Left lung (tissue), 10 donors: ENCODE measurements around the gene MESP1. TPM values are rescaled to one million over a fixed set of nuclear protein-coding genes. Genes with fewer than 3 reads are reported as not detected.
A peak's percentile ranks its signal among the peaks of the same experiment; 100 is the strongest.

Experiments
- ATAC-seq: fragments of 200-7000 bp; cut with Tn5 transposase; one replicate; pipeline ENCODE4 v1.9.1; 2020; ENCODE audit warnings: moderate library complexity
- DNase-seq, 4 donors: peaks; one replicate each; pipeline ENCODE4 v3.0.0-alpha.2; 2013 to 2020
- H3K27ac ChIP-seq, 2 donors: fragments of 200-600 bp; sonication (generic) in 1 of 2; one replicate each; pipeline versions ENCODE4 v1.5.0 to v1.8.0; 2020 to 2021
- H3K27me3 ChIP-seq, 2 donors: fragments of 200-600 bp; sonication (generic) in 1 of 2; one replicate each; pipeline versions ENCODE4 v1.5.0 to v1.8.0; 2020 to 2021
- H3K36me3 ChIP-seq, 2 donors: fragments of 200-600 bp; sonication (generic) in 1 of 2; one replicate each; pipeline versions ENCODE4 v1.5.0 to v1.8.0; 2020 to 2021
- H3K4me1 ChIP-seq, 2 donors: fragments of 200-600 bp; one replicate each; pipeline ENCODE4 v1.8.0; 2021
- H3K4me3 ChIP-seq, 2 donors: fragments of 200-600 bp; sonication (generic) in 1 of 2; one replicate each; pipeline versions ENCODE4 v1.5.0 to v1.8.0; 2020 to 2021; ENCODE audit warnings: mild to moderate bottlenecking in 1 of 2
- H3K9me3 ChIP-seq, 2 donors: fragments of 200-600 bp; sonication (generic) in 1 of 2; one replicate each; pipeline versions ENCODE4 v1.5.0 to v1.8.0; 2020 to 2021
- intact Hi-C, 2 donors: fragments of 100-400 bp; cut with DNase I; formaldehyde crosslinking; loops; one replicate each; pipeline versions ENCODE4 v1.11.2 to v1.14.2; 2022
- polyA plus RNA-seq, 6 donors: library from polyadenylated mRNA; unstranded; fragments of 120-200 nt; gene quantifications; one replicate each; pipeline ENCODE4 v1.2.1, GENCODE V29; 2013; ENCODE audit not compliant: insufficient read length in 6 of 6
- total RNA-seq, 2 donors: library from RNA; stranded (reverse); fragmentation: NEBNext Ultra II Directional; extraction: Animal tissue kit (Norgen Biotek cat#: 25700); gene quantifications; one replicate each; pipeline ENCODE4 v1.2.1, GENCODE V29; 2021
- TF ChIP-seq, protein P1 (sequence below), 2 donors: fragments of 200-600 bp; sonication (generic) in 1 of 2; IDR thresholded peaks; one replicate each; pipeline versions ENCODE4 v1.5.0 to v1.8.0; 2021; ENCODE audit warnings: antibody characterized with exemption in 2 of 2
- donor health status: DM: no; HTN: yes; CAD: no.
- donor health status: DM: no; HTN: no; CAD: no.

The MESP1 gene
- total and polyA plus RNA-seq, 8 donors = 0.18 to 4.2 (median 0.37) TPM

DNA sequence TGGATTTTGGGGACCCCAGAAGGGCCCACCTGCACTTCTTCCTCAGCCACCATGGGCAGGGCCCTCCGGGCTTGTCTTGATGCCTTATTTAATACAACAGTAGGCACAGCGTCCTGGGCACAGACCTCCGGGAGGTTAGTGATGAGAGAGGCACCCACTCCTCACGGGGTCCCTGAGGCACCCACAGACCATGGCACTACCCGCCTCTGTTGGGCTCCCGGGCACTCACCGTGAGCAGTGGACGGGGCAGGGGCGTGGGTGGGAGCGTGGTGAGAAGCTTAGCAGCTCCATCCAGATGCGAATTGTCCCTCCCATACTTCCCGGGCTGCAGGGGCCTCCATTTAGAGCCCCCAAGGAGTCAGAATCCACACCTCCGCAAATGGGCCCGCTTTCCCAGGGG lies 24.8 kb upstream of the MESP1 start:
- Histone ChIP-seq H3K36me3 (no peaks in the 10 kb centered on the region), H3K27ac (no peak overlapping the region), H3K4me3 (peak overlapping the region; percentile 22 to 31), H3K27me3 (peaks cover 0 to 22% of the 10 kb centered on the region in 2 donors), H3K9me3 (no peaks in the 10 kb centered on the region), H3K4me1 (peaks cover 7 to 22% of the 10 kb centered on the region in 2 donors)
- ATAC-seq (no peak), DNase-seq (no peak)
- intact Hi-C loops = no loop called here
- TF ChIP-seq, protein P1, sequence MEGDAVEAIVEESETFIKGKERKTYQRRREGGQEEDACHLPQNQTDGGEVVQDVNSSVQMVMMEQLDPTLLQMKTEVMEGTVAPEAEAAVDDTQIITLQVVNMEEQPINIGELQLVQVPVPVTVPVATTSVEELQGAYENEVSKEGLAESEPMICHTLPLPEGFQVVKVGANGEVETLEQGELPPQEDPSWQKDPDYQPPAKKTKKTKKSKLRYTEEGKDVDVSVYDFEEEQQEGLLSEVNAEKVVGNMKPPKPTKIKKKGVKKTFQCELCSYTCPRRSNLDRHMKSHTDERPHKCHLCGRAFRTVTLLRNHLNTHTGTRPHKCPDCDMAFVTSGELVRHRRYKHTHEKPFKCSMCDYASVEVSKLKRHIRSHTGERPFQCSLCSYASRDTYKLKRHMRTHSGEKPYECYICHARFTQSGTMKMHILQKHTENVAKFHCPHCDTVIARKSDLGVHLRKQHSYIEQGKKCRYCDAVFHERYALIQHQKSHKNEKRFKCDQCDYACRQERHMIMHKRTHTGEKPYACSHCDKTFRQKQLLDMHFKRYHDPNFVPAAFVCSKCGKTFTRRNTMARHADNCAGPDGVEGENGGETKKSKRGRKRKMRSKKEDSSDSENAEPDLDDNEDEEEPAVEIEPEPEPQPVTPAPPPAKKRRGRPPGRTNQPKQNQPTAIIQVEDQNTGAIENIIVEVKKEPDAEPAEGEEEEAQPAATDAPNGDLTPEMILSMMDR (IDR thresholded peaks at IDR 0.05) = no peak

DNA sequence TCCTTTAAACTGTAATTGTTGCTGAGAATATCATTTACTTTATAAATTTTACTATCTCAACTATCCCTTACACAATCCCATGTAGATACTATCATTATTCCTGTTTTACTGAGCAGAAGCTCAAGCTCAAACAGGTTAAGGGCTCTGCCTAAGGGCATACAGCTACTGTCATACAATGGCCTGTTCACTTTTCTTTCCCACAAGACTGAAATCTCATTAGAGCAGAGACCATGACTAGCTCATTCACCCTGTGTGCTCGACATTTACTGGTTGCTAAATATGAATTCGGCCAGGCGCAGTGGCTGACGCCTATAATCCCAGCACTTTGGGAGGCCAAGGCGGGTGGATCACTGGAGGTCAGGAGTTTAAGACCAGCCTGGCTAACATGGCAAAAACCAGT lies 23.4 kb upstream of the MESP1 start:
- no peak for DNase-seq
- TF ChIP-seq, protein P1 (IDR thresholded peaks at IDR 0.05) = no peak
- intact Hi-C loops = no loop called here
- Histone ChIP-seq H3K9me3 (no peaks in the 10 kb centered on the region), H3K27ac (no peak overlapping the region), H3K36me3 (no peaks in the 10 kb centered on the region), H3K4me1 (peaks cover 7 to 16% of the 10 kb centered on the region in 2 donors), H3K4me3 (no peak overlapping the region), H3K27me3 (peaks cover 0 to 22% of the 10 kb centered on the region in 2 donors)
- no peak for ATAC-seq

DNA sequence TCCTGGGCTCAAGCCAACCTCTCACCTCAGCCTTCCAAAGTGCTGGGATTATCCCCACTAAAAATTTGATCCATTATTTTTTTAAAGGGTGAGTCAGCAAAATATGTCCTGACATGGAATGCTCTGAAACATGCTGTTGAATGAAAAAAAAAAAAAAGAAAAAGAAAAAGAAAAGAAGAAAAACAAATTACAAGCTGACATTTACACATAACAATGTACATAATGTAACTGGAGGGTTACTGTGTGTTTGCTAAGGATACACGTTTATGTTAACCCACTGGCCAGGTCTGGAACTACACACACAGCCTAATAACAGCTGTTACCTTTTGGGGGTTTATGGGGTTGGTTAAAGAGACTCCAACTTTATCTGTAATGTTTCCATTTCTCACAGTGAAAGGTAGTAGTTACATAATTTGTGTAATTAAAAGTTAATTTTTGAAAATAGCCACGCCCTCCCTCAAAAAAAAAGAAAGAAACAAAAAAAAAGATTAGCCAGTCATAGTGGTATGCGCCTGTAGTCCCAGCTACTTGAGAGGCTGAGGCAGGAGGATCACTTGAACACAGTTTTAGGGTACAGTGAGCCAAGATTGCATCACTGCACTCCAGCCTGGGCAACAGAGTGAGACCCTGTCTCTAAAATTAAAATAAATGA lies 22.0 kb upstream of the MESP1 start:
- Histone ChIP-seq H3K4me3 (no peak overlapping the region), H3K27me3 (peaks cover 0 to 22% of the 10 kb centered on the region in 2 donors), H3K27ac (no peak overlapping the region), H3K4me1 (peaks cover 7 to 16% of the 10 kb centered on the region in 2 donors), H3K9me3 (no peaks in the 10 kb centered on the region), H3K36me3 (no peaks in the 10 kb centered on the region)
- intact Hi-C loops = no loop called here
- TF ChIP-seq, protein P1 (IDR thresholded peaks at IDR 0.05) = peak in 1 of 2 donors; percentile 13
- no peak for DNase-seq
- no peak for ATAC-seq

DNA sequence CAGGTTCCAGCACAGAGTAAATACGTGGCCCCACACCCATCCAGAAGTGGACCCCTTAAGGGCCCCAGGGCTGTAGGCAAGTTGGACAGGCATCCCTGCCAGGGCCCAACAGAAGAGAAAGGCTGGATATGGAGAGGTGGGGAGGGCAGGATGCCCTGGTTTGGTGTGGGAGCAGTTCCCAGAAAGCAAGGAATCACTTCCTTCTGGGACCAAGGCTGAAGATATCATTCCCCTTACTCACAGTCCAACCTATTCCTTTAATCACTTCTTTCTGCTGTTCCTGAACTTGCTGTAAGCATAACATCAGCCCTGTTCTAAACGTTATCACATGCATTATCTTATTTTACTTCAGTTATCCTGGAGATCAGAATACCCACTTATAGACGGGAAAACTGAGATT lies 19.0 kb upstream of the MESP1 start:
- DNase-seq = peak in 1 of 4 donors; percentile 16
- no peaks in the 10 kb centered on the region for H3K9me3 ChIP-seq
- H3K4me1 ChIP-seq = no peaks in the 10 kb centered on the region
- no peaks in the 10 kb centered on the region for H3K36me3 ChIP-seq
- intact Hi-C loops = no loop called here
- H3K4me3 ChIP-seq = no peak overlapping the region
- H3K27me3 ChIP-seq = no peaks in the 10 kb centered on the region
- ATAC-seq = peak; percentile 20
- no peak overlapping the region for H3K27ac ChIP-seq
- TF ChIP-seq, protein P1 (IDR thresholded peaks at IDR 0.05) = no peak

DNA sequence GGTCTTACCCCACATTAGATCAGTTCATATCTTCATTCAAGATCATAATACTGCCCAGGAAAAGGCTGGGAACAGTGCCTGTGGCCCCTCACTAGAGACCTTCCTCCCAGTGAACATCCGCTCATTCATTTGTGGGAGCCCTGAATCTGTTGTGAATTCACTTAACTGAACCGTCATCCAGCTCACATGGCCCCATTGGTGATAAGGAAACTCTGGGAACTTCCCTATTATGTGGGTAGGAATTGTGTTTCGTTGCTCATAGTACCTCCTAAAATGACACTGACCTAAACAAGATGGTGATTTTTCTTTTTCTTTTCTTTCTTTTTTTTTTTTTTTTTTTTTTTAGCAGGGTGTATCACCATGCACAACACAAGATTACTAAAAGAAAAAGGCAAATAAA lies 18.3 kb upstream of the MESP1 start:
- no peak for ATAC-seq
- H3K9me3 ChIP-seq = no peaks in the 10 kb centered on the region
- H3K36me3 ChIP-seq = no peaks in the 10 kb centered on the region
- H3K4me3 ChIP-seq = no peak overlapping the region
- intact Hi-C loops = no loop called here
- H3K4me1 ChIP-seq = no peaks in the 10 kb centered on the region
- no peaks in the 10 kb centered on the region for H3K27me3 ChIP-seq
- no peak overlapping the region for H3K27ac ChIP-seq
- TF ChIP-seq, protein P1 (IDR thresholded peaks at IDR 0.05) = no peak
- no peak for DNase-seq
